HFFc6 (cell line): Measurements from ENCODE around the gene ACTN2. TPM values are rescaled to one million over a fixed set of nuclear protein-coding genes. Genes with fewer than 3 reads are reported as not detected.

Source experiments
- DNase-seq: peaks from one replicate; pipeline ENCODE4 v3.0.0-alpha.2; 2018
- H3K27ac Mint-ChIP-seq: 2 replicates; pipeline ENCODE4 v1.8.0; 2020; ENCODE audit warnings: mild to moderate bottlenecking, mixed read lengths
- H3K27me3 Mint-ChIP-seq: 2 replicates; pipeline ENCODE4 v1.8.0; 2021; ENCODE audit warnings: mild to moderate bottlenecking, moderate library complexity, mixed read lengths; ENCODE audit not compliant: insufficient read depth
- H3K36me3 Mint-ChIP-seq: 2 replicates; pipeline ENCODE4 v1.8.0; 2021; ENCODE audit warnings: low read depth, mixed read lengths
- H3K4me1 Mint-ChIP-seq: 2 replicates; pipeline ENCODE4 v1.8.0; 2020; ENCODE audit warnings: low read depth, mixed read lengths
- H3K4me3 Mint-ChIP-seq: 2 replicates; pipeline ENCODE4 v1.8.0; 2020; ENCODE audit warnings: mild to moderate bottlenecking, moderate library complexity, mixed read lengths
- H3K9me3 Mint-ChIP-seq: 2 replicates; pipeline ENCODE4 v1.8.0; 2020; ENCODE audit warnings: mild to moderate bottlenecking, mixed read lengths
- CTCF ChIP-seq: fragments of 200-600 bp; sonication (generic); IDR thresholded peaks from 2 replicates; pipeline ENCODE4 v1.5.0; 2021; ENCODE audit warnings: antibody characterized with exemption, mild to moderate bottlenecking
- total RNA-seq, 6 experiments: library from RNA; stranded (reverse); fragmentation: NEBNext Ultra II Directional; extraction: Animal tissue kit (Norgen Biotek cat#: 25700); gene quantifications; 2 replicates in 1 of 6; 3 replicates in 5 of 6; pipeline ENCODE4 v1.2.3, GENCODE V29; 2021

The ACTN2 gene
- total RNA-seq, 6 experiments from 2014 or later = not detected

- Mint-ChIP-seq H3K36me3 (peaks cover 5% of the 10 kb centered on the region; the same call in 1 of the 2 replicates), H3K27me3 (peaks cover 5% of the 10 kb centered on the region), H3K4me3 (no peak overlapping the region), H3K4me1 (no peaks in the 10 kb centered on the region; the same call in 1 of the 2 replicates), H3K9me3 (peaks cover 20% of the 10 kb centered on the region; the same call in 1 of the 2 replicates), H3K27ac (no peak overlapping the region)
- no peak for TF ChIP-seq CTCF
- no peak for DNase-seq
Measured at GRCh38 chr1:236736761-236737160, 50.5 kb downstream of the ACTN2 start.

GRCh38 chr1:236741753-236742152 is 55.5 kb downstream of the ACTN2 start:
- TF ChIP-seq CTCF = no peak
- no peaks in the 10 kb centered on the region for H3K4me1 Mint-ChIP-seq
- no peak overlapping the region for H3K27ac Mint-ChIP-seq
- H3K9me3 Mint-ChIP-seq = peaks cover 22% of the 10 kb centered on the region; the same call in 1 of the 2 replicates
- peaks cover 4% of the 10 kb centered on the region for H3K27me3 Mint-ChIP-seq
- peaks cover 5% of the 10 kb centered on the region; the same call in 1 of the 2 replicates for H3K36me3 Mint-ChIP-seq
- no peak overlapping the region for H3K4me3 Mint-ChIP-seq
- DNase-seq = no peak

GRCh38 chr1:236742421-236743160 is 56.3 kb downstream of the ACTN2 start:
- no peaks in the 10 kb centered on the region for H3K4me1 Mint-ChIP-seq
- DNase-seq = no peak
- peaks cover 4% of the 10 kb centered on the region for H3K27me3 Mint-ChIP-seq
- no peak for TF ChIP-seq CTCF
- H3K36me3 Mint-ChIP-seq = peaks cover 5% of the 10 kb centered on the region; the same call in 1 of the 2 replicates
- peaks cover 22% of the 10 kb centered on the region; the same call in 1 of the 2 replicates for H3K9me3 Mint-ChIP-seq
- no peak overlapping the region for H3K4me3 Mint-ChIP-seq
- H3K27ac Mint-ChIP-seq = no peak overlapping the region

- no peak for TF ChIP-seq CTCF
- Mint-ChIP-seq H3K9me3 (peaks cover 20% of the 10 kb centered on the region; the same call in 1 of the 2 replicates), H3K27ac (no peak overlapping the region), H3K4me1 (no peaks in the 10 kb centered on the region), H3K36me3 (peaks cover 4% of the 10 kb centered on the region; the same call in 1 of the 2 replicates), H3K4me3 (no peak overlapping the region), H3K27me3 (peaks cover 4% of the 10 kb centered on the region)
- no peak for DNase-seq
Measured at GRCh38 chr1:236744533-236744932, 58.2 kb downstream of the ACTN2 start.

- DNase-seq = no peak
- H3K4me3 Mint-ChIP-seq = no peak overlapping the region
- no peaks in the 10 kb centered on the region for H3K36me3 Mint-ChIP-seq
- H3K9me3 Mint-ChIP-seq = peaks cover 2% of the 10 kb centered on the region; the same call in 1 of the 2 replicates
- H3K27ac Mint-ChIP-seq = no peak overlapping the region
- H3K27me3 Mint-ChIP-seq = peaks cover 3% of the 10 kb centered on the region
- no peak for TF ChIP-seq CTCF
- H3K4me1 Mint-ChIP-seq = no peaks in the 10 kb centered on the region
Measured at GRCh38 chr1:236746785-236747184, 60.5 kb downstream of the ACTN2 start.
